ENCODE results near the gene IRAK1BP1. TPM values are rescaled to one million over a fixed set of nuclear protein-coding genes. Genes with fewer than 3 reads are reported as not detected.

IRAK1BP1 gene
- total RNA-seq, 1 experiment from 2014 or later, result 6.1 TPM

- TF ChIP-seq ATF6 (CRISPR knock-in tag; IDR thresholded peaks at IDR 0.05) (no peak), FOXK1 (CRISPR knock-in tag; IDR thresholded peaks at IDR 0.05) (no peak), ARID4B (CRISPR knock-in tag; IDR thresholded peaks at IDR 0.05; ENCODE audit: borderline replicate concordance) (peak; percentile 89; the same call in 1 of the 2 replicates), ZNF425 (CRISPR knock-in tag; conservative IDR thresholded peaks at IDR 0.05) (no peak), HMGXB4 (CRISPR knock-in tag; IDR thresholded peaks at IDR 0.05) (peak; percentile 73; the same call in 1 of the 2 replicates), ZNF532 (CRISPR knock-in tag; IDR thresholded peaks at IDR 0.05; ENCODE audit: borderline replicate concordance) (no peak), RELA (CRISPR knock-in tag; IDR thresholded peaks at IDR 0.05; ENCODE audit: borderline replicate concordance) (no peak), MLX (CRISPR knock-in tag; IDR thresholded peaks at IDR 0.05) (no peak), CTCF (IDR thresholded peaks at IDR 0.05) (no peak), FOXJ3 (CRISPR knock-in tag; IDR thresholded peaks at IDR 0.05; ENCODE audit: borderline replicate concordance) (no peak), SMAD3 (CRISPR knock-in tag; IDR thresholded peaks at IDR 0.05; ENCODE audit: borderline replicate concordance) (no peak), PRRX2 (CRISPR knock-in tag; IDR thresholded peaks at IDR 0.05) (no peak), EMX1 (CRISPR knock-in tag; IDR thresholded peaks at IDR 0.05) (no peak), PRDM15 (CRISPR knock-in tag; IDR thresholded peaks at IDR 0.05) (no peak), CDX4 (CRISPR knock-in tag; IDR thresholded peaks at IDR 0.05; ENCODE audit: borderline replicate concordance) (no peak)
These were observed at the start of gene IRAK1BP1 (continued) for GRCh38 chr6:78867370-78868040.
